GM21360 (cell line): ENCODE data around the gene EXOSC2.

ENCODE experiments used
- ATAC-seq: cut with Tn5 transposase; IDR thresholded peaks from one replicate; pipeline ENCODE4 v1.9.1; 2021; ENCODE audit warnings: mild to moderate bottlenecking, moderate library complexity; ENCODE audit not compliant: unreplicated experiment

EXOSC2 gene

GRCh38 chr9:130735566-130735965, 42.0 kb downstream of the EXOSC2 start:
- no peak for ATAC-seq

GRCh38 chr9:130736834-130737233, 43.3 kb downstream of the EXOSC2 start:
- no peak for ATAC-seq

- no peak for ATAC-seq
These were observed 44.7 kb downstream of the EXOSC2 start for GRCh38 chr9:130738281-130738680.

- no peak for ATAC-seq
These were observed 45.5 kb downstream of the EXOSC2 start for GRCh38 chr9:130739081-130739480.

- no peak for ATAC-seq
These were observed 46.8 kb downstream of the EXOSC2 start for GRCh38 chr9:130740218-130741023.

- no peak for ATAC-seq
These were observed 47.4 kb downstream of the EXOSC2 start for GRCh38 chr9:130741024-130741305.

GRCh38 chr9:130741831-130742449, 48.4 kb downstream of the EXOSC2 start:
- no peak for ATAC-seq

GRCh38 chr9:130743656-130744055, 50.1 kb downstream of the EXOSC2 start:
- ATAC-seq: no peak

GRCh38 chr9:130745210-130745800, 51.7 kb downstream of the EXOSC2 start:
- ATAC-seq: no peak

- no peak for ATAC-seq
These were observed 52.2 kb downstream of the EXOSC2 start for GRCh38 chr9:130745829-130746228.

- ATAC-seq: no peak
These were observed 53.0 kb downstream of the EXOSC2 start for GRCh38 chr9:130746434-130747212.

GRCh38 chr9:130751631-130752355, 58.2 kb downstream of the EXOSC2 start:
- no peak for ATAC-seq
